H1 (cell line): ENCODE results near the gene RRP1B. TPM values are rescaled to one million over a fixed set of nuclear protein-coding genes. Genes with fewer than 3 reads are reported as not detected.

Experiments
- CTCF ChIA-PET: fragments of 300-600 bp; sonication (Branson Sonifier 250); formaldehyde crosslinking; loops from one replicate; lab custom pipeline; 2021; ENCODE audit not compliant: partially characterized antibody; lab: Charles Lee
- POLR2A ChIA-PET: fragments of 300-600 bp; sonication (Branson Sonifier 250); formaldehyde crosslinking; loops from one replicate; lab custom pipeline; 2021; ENCODE audit warnings: inconsistent platforms; ENCODE audit not compliant: partially characterized antibody; lab: Charles Lee
- DNase-seq, 2 experiments: peaks; one replicate each; pipeline versions ENCODE4 v3.0.0 to v3.0.0-alpha.2; 2010 to 2022; ENCODE audit warnings: low spot score in 2 of 2, low read depth in 1 of 2, mixed read lengths in 1 of 2
- FAIRE-seq: peaks from 2 replicates; lab custom pipeline; 2011; peaks lifted over from hg19 to GRCh38; lab: Jason Lieb, UNC
- H2AFZ ChIP-seq: 2 replicates; pipeline ENCODE4 v1.8.1; 2012; ENCODE audit warnings: low read length, inconsistent platforms
- H2AK5ac ChIP-seq: 2 replicates; pipeline ENCODE4 v1.6.1; 2013; ENCODE audit warnings: low read depth, low read length
- H2BK120ac ChIP-seq: replicated peaks from 2 replicates; pipeline ENCODE3; 2013; ENCODE audit warnings: low read depth, low read length, inconsistent platforms
- H2BK12ac ChIP-seq: 2 replicates; pipeline ENCODE4 v1.6.1; 2013; ENCODE audit warnings: low read depth, low read length
- H2BK15ac ChIP-seq: 2 replicates; pipeline ENCODE4 v1.6.1; 2013; ENCODE audit warnings: low read length
- H2BK20ac ChIP-seq: 2 replicates; pipeline ENCODE4 v1.6.1; 2013; ENCODE audit warnings: low read length
- H2BK5ac ChIP-seq: 2 replicates; pipeline ENCODE4 v1.6.1; 2013; ENCODE audit warnings: low read depth, low read length
- H3K14ac ChIP-seq: 2 replicates; pipeline ENCODE4 v1.6.1; 2013; ENCODE audit warnings: inconsistent platforms; ENCODE audit not compliant: insufficient read length
- H3K18ac ChIP-seq: 2 replicates; pipeline ENCODE4 v1.6.1; 2013; ENCODE audit warnings: low read length; ENCODE audit errors: extremely low read depth
- H3K23ac ChIP-seq: 2 replicates; pipeline ENCODE4 v1.6.1; 2013; ENCODE audit warnings: inconsistent platforms; ENCODE audit not compliant: insufficient read length
- H3K23me2 ChIP-seq: 2 replicates; pipeline ENCODE4 v1.6.1; 2013; ENCODE audit warnings: low read depth, low read length
- H3K27ac ChIP-seq: 2 replicates; pipeline ENCODE4 v1.6.1; 2011; ENCODE audit warnings: low read depth, low read length, inconsistent platforms
- H3K27me3 ChIP-seq, 4 experiments: replicated peaks in 1 of 4; 1 replicate in 1 of 4; 2 replicates in 3 of 4; pipeline versions ENCODE4 v1.6.1 to v1.8.1; 2011 to 2013; ENCODE audit warnings: low read length in 3 of 4, mild to moderate bottlenecking in 3 of 4, inconsistent platforms in 2 of 4, mixed read lengths in 2 of 4, moderate library complexity in 1 of 4; ENCODE audit not compliant: control insufficient read depth in 3 of 4, insufficient read depth in 3 of 4; ENCODE audit errors: extremely low read depth in 1 of 4
- H3K36me3 ChIP-seq, 4 experiments: 2 replicates each; pipeline versions ENCODE4 v1.6.1 to v1.8.1; 2011 to 2013; ENCODE audit warnings: mild to moderate bottlenecking in 4 of 4, low read length in 3 of 4, moderate library complexity in 2 of 4, control low read depth in 1 of 4, inconsistent platforms in 1 of 4; ENCODE audit not compliant: insufficient read depth in 4 of 4, control insufficient read depth in 2 of 4
- H3K4ac ChIP-seq: replicated peaks from 2 replicates; pipeline ENCODE3; 2013; ENCODE audit warnings: low read length, low read depth, mixed read lengths, inconsistent platforms; ENCODE audit not compliant: insufficient read length
- H3K4me1 ChIP-seq, 4 experiments: replicated peaks in 1 of 4; 1 replicate in 1 of 4; 2 replicates in 3 of 4; pipeline versions ENCODE4 v1.6.1 to v1.8.1; 2011 to 2013; ENCODE audit warnings: low read length in 3 of 4, inconsistent platforms in 2 of 4, mixed read lengths in 1 of 4; ENCODE audit not compliant: insufficient read depth in 4 of 4, control insufficient read depth in 3 of 4
- H3K4me2 ChIP-seq, 2 experiments: 2 replicates each; pipeline versions ENCODE4 v1.6.1 to v1.8.1; 2011 to 2013; ENCODE audit warnings: low read depth in 2 of 2, low read length in 2 of 2, control low read depth in 1 of 2, inconsistent platforms in 1 of 2, mild to moderate bottlenecking in 1 of 2; ENCODE audit not compliant: insufficient read depth in 1 of 2
- H3K4me3 ChIP-seq, 4 experiments: fragments of 200-600, 300-600 bp in 1 of 4; sonication (generic), shearing (Covaris generic), sonication (Bioruptor Twin) in 1 of 4; 2 replicates each; pipeline versions ENCODE4 v1.5.1 to v1.8.1; 2011 to 2016; ENCODE audit warnings: low read length in 4 of 4, low read depth in 3 of 4, control low read depth in 2 of 4, inconsistent platforms in 2 of 4, mild to moderate bottlenecking in 2 of 4, mixed read lengths in 1 of 4, moderate library complexity in 1 of 4; ENCODE audit not compliant: insufficient read depth in 2 of 4; ENCODE audit errors: extremely low read depth in 1 of 4
- H3K56ac ChIP-seq: replicated peaks from 2 replicates; pipeline ENCODE3; 2013; ENCODE audit warnings: low read depth, mild to moderate bottlenecking, mixed read lengths, low read length, inconsistent platforms; ENCODE audit not compliant: insufficient read length
- H3K79me1 ChIP-seq: 2 replicates; pipeline ENCODE4 v1.6.1; 2013; ENCODE audit warnings: low read depth, low read length, control low read depth
- H3K79me2 ChIP-seq, 2 experiments: 2 replicates each; pipeline versions ENCODE4 v1.6.1 to v1.8.1; 2012 to 2013; ENCODE audit warnings: low read length in 2 of 2, mild to moderate bottlenecking in 2 of 2, inconsistent platforms in 1 of 2; ENCODE audit not compliant: insufficient read depth in 2 of 2, control insufficient read depth in 1 of 2
- H3K9ac ChIP-seq, 4 experiments: replicated peaks in 1 of 4; 1 replicate in 1 of 4; 2 replicates in 3 of 4; pipeline versions ENCODE4 v1.6.1 to v1.8.1; 2011 to 2013; ENCODE audit warnings: low read depth in 3 of 4, low read length in 3 of 4, control low read depth in 2 of 4, mild to moderate bottlenecking in 2 of 4, moderate library complexity in 2 of 4, inconsistent platforms in 1 of 4; ENCODE audit errors: extremely low read depth in 1 of 4
- H3K9me3 ChIP-seq, 2 experiments: 2 replicates each; pipeline versions ENCODE4 v1.6.1 to v1.8.1; 2012 to 2013; ENCODE audit warnings: mild to moderate bottlenecking in 2 of 2, moderate library complexity in 2 of 2, control low read depth in 1 of 2, inconsistent platforms in 1 of 2, low read depth in 1 of 2, low read length in 1 of 2, mixed read lengths in 1 of 2; ENCODE audit not compliant: insufficient read depth in 2 of 2
- H4K20me1 ChIP-seq, 2 experiments: replicated peaks in 1 of 2; 2 replicates each; pipeline versions ENCODE3 to v1.8.1; 2011 to 2013; ENCODE audit warnings: inconsistent platforms in 2 of 2, low read length in 2 of 2, mild to moderate bottlenecking in 1 of 2; ENCODE audit not compliant: insufficient read depth in 2 of 2, control insufficient read depth in 1 of 2
- H4K5ac ChIP-seq: 2 replicates; pipeline ENCODE4 v1.6.1; 2013; ENCODE audit warnings: low read length, low read depth, mixed read lengths, inconsistent platforms; ENCODE audit not compliant: insufficient read length
- H4K8ac ChIP-seq: 2 replicates; pipeline ENCODE4 v1.8.0; 2013; ENCODE audit warnings: mild to moderate bottlenecking, moderate library complexity, low read length, inconsistent platforms; ENCODE audit not compliant: insufficient read depth; ENCODE audit errors: extremely low read depth
- H4K91ac ChIP-seq: replicated peaks from 2 replicates; pipeline ENCODE3; 2013; ENCODE audit warnings: low read length, mixed read lengths, inconsistent platforms; ENCODE audit not compliant: insufficient read length
- CHD1 ChIP-seq: IDR thresholded peaks from 2 replicates; pipeline ENCODE4 v1.6.1; 2012; ENCODE audit warnings: low read depth, low read length, improper control_type of control experiment
- TEAD4 ChIP-seq: IDR thresholded peaks from 2 replicates; pipeline ENCODE4 v1.6.1; 2012; ENCODE audit warnings: low read depth, low read length, inconsistent platforms, mixed read lengths
- WGBS, 2 experiments: shearing (Covaris generic) in 1 of 2; methylation state at CpG; one replicate each; pipeline versions ENCODE4 v1.1.6 to v1.1.7; 2013 to 2015; ENCODE audit warnings: low lambda C conversion rate in 2 of 2, mixed read lengths in 2 of 2, inconsistent platforms in 1 of 2, low coverage in 1 of 2, missing lambda C conversion rate in 1 of 2; ENCODE audit not compliant: insufficient replicate concordance in 2 of 2, insufficient coverage in 1 of 2, insufficient read length in 1 of 2; ENCODE audit errors: extremely low coverage in 1 of 2, missing lambda C conversion rate in 1 of 2; 5-methylcytosine and 5-hydroxymethylcytosine counted together
- polyA plus RNA-seq, 7 experiments: library from polyadenylated mRNA; depleted of rRNA in 3 of 7; stranded (reverse) in 5 of 7; unstranded in 2 of 7; fragments of >200 nt in 5 of 7; fragments of 200-250 nt in 2 of 7; gene quantifications; 1 replicate in 5 of 7; 2 replicates in 1 of 7; 4 replicates in 1 of 7; pipeline versions ENCODE4 v1.2.1 to v1.2.3, GENCODE V29; 2011 to 2013; ENCODE audit warnings: missing spikeins in 2 of 7, mixed read lengths in 2 of 7
- total RNA-seq: library from RNA; stranded (reverse); fragmentation: NEBNext Ultra II Directional; extraction: Animal tissue kit (Norgen Biotek cat#: 25700); gene quantifications from 2 replicates; pipeline ENCODE4 v1.2.1, GENCODE V29; 2021

Gene RRP1B
- total and polyA plus RNA-seq, 2 of the 8 experiments (the other 6 are each of a cell fraction or from before 2014, with no cell fraction given): 25.8 to 97.3 TPM

- H3K56ac ChIP-seq: no peak overlapping the region
- H2AFZ ChIP-seq: no peak overlapping the region
- peaks cover 8 to 19% of the 10 kb centered on the region in 2 experiments for H4K20me1 ChIP-seq
- no peak for DNase-seq
- H3K27me3 ChIP-seq: peaks cover 0 to 10% (median 7%) of the 10 kb centered on the region in 4 experiments; a peak in 4 of 7 replicates
- WGBS, 2 experiments: 91% methylated on average over 13 of the region's 13 CpGs; no CpG with 5 or more reads in 1 of the 2 experiments
- no peak overlapping the region for H3K23ac ChIP-seq
- H3K36me3 ChIP-seq: no peaks in the 10 kb centered on the region
- H2AK5ac ChIP-seq: no peak overlapping the region
- no peak overlapping the region for H3K4ac ChIP-seq
- H3K27ac ChIP-seq: no peak overlapping the region
- peaks cover 14 to 28% of the 10 kb centered on the region in 2 experiments; a peak in 3 of 4 replicates for H3K79me2 ChIP-seq
- H4K8ac ChIP-seq: no peak overlapping the region
- H4K5ac ChIP-seq: no peak overlapping the region
- ChIA-PET CTCF (interaction anchor here (1.5 to 1.8 kb wide), 3 partner anchors 10 to 11 kb away, joined by 3 to 10 read pairs (median 6); no protein-coding TSS in a partner anchor), POLR2A (interaction anchor here (0.8 to 2.8 kb wide), 4 partner anchors 11 to 58 kb away, joined by 3 to 19 read pairs (median 6); partner anchors contain the start of genes HSF2BP and RRP1B)
- no peak overlapping the region for H3K4me3 ChIP-seq
- H2BK20ac ChIP-seq: no peak overlapping the region
- no peak overlapping the region for H3K4me2 ChIP-seq
- no peak overlapping the region for H3K14ac ChIP-seq
- no peak overlapping the region for H2BK120ac ChIP-seq
- H3K18ac ChIP-seq: no peak overlapping the region
- no peaks in the 10 kb centered on the region for H3K9me3 ChIP-seq
- no peak overlapping the region for H3K9ac ChIP-seq
- H3K4me1 ChIP-seq: peaks cover 0 to 23% (median 15%) of the 10 kb centered on the region in 4 experiments; a peak in 6 of 7 replicates
- TF ChIP-seq TEAD4 (no peak), CHD1 (no peak)
- no peak for FAIRE-seq
- no peak overlapping the region for H2BK15ac ChIP-seq
- H3K79me1 ChIP-seq: peaks cover 10% of the 10 kb centered on the region
- peaks cover 16% of the 10 kb centered on the region; the same call in 1 of the 2 replicates for H3K23me2 ChIP-seq
- H2BK5ac ChIP-seq: no peak overlapping the region
- no peak overlapping the region for H4K91ac ChIP-seq
- H2BK12ac ChIP-seq: no peak overlapping the region
Observed at GRCh38 chr21:43717166-43717853, 58.0 kb downstream of the RRP1B start.
